Endothelial cell of umbilical vein (primary cell): Measurements from ENCODE around the gene KCP. TPM values are rescaled to one million over a fixed set of nuclear protein-coding genes. Genes with fewer than 3 reads are reported as not detected.

Source experiments
- BruUV-seq: library from RNA; stranded (reverse); fragments of 400-500 nt; replicated peaks from 2 replicates; lab custom pipeline; 2021; lab: Mats Ljungman, UMichigan
- CTCF ChIA-PET: fragments of 300-600, 350-600 bp; sonication (Branson Sonifier 250); formaldehyde crosslinking; loops from one replicate; lab custom pipeline; 2021; ENCODE audit warnings: antibody characterized with exemption, inconsistent platforms; lab: Charles Lee
- POLR2A ChIA-PET: fragments of 300-600, 350-600 bp; sonication (Branson Sonifier 250); formaldehyde crosslinking; loops from one replicate; lab custom pipeline; 2021; ENCODE audit warnings: antibody characterized with exemption, inconsistent platforms; lab: Charles Lee
- DNase-seq: peaks from one replicate; pipeline ENCODE4 v3.0.0-alpha.2; 2011; ENCODE audit warnings: low read depth, low spot score
- FAIRE-seq: peaks from 2 replicates; lab custom pipeline; 2011; peaks lifted over from hg19 to GRCh38; lab: Jason Lieb, UNC
- H2AFZ ChIP-seq: 2 replicates; pipeline ENCODE4 v1.6.0; 2012; ENCODE audit warnings: low read depth, low read length, control low read depth, inconsistent platforms
- H3K27ac ChIP-seq: 2 replicates; pipeline ENCODE4 v1.5.1; 2011; ENCODE audit warnings: low read depth, mild to moderate bottlenecking, control low read depth, low read length, moderate library complexity; ENCODE audit not compliant: insufficient read depth
- H3K27me3 ChIP-seq, 2 experiments: 2 replicates each; pipeline versions ENCODE4 v1.6.0 to v1.6.1; 2011; ENCODE audit warnings: low read length in 2 of 2, mixed read lengths in 1 of 2; ENCODE audit not compliant: control insufficient read depth in 2 of 2, insufficient read depth in 2 of 2
- H3K36me3 ChIP-seq, 2 experiments: 2 replicates in 1 of 2; 3 replicates in 1 of 2; pipeline ENCODE4 v1.5.1; 2011; ENCODE audit warnings: low read length in 2 of 2, mild to moderate bottlenecking in 1 of 2, moderate library complexity in 1 of 2; ENCODE audit not compliant: control insufficient read depth in 2 of 2, insufficient read depth in 2 of 2; ENCODE audit errors: extremely low read depth in 1 of 2
- H3K4me1 ChIP-seq: 3 replicates; pipeline ENCODE4 v1.5.1; 2011; ENCODE audit warnings: mild to moderate bottlenecking, low read length; ENCODE audit not compliant: control insufficient read depth, insufficient read depth; ENCODE audit errors: extremely low read depth
- H3K4me2 ChIP-seq: 2 replicates; pipeline ENCODE4 v1.6.1; 2011; ENCODE audit warnings: low read length, control low read depth, mixed read lengths; ENCODE audit not compliant: insufficient read depth
- H3K4me3 ChIP-seq, 3 experiments: fragments of 200-600 bp in 1 of 3; sonication (generic), shearing (Covaris generic) in 1 of 3; replicated peaks in 1 of 3; 2 replicates each; pipeline ENCODE4 v1.5.1; 2011 to 2016; ENCODE audit warnings: control low read depth in 3 of 3, low read length in 3 of 3, mild to moderate bottlenecking in 2 of 3, inconsistent platforms in 1 of 3, low read depth in 1 of 3, moderate library complexity in 1 of 3; ENCODE audit not compliant: insufficient read depth in 1 of 3
- H3K79me2 ChIP-seq: 2 replicates; pipeline ENCODE4 v1.6.0; 2012; ENCODE audit warnings: low read length, inconsistent platforms; ENCODE audit not compliant: control insufficient read depth, insufficient read depth
- H3K9ac ChIP-seq: replicated peaks from 2 replicates; pipeline ENCODE3; 2011; ENCODE audit warnings: low read length, control low read depth; ENCODE audit not compliant: insufficient read depth; ENCODE audit errors: extremely low read depth
- H3K9me1 ChIP-seq: replicated peaks from 3 replicates; pipeline ENCODE4 v1.6.0; 2011; ENCODE audit warnings: mild to moderate bottlenecking, low read length; ENCODE audit not compliant: control insufficient read depth, insufficient read depth; ENCODE audit errors: extremely low read depth
- H3K9me3 ChIP-seq: replicated peaks from 2 replicates; pipeline ENCODE4 v1.5.1; 2012; ENCODE audit warnings: low read length, inconsistent platforms; ENCODE audit not compliant: control insufficient read depth, insufficient read depth
- H4K20me1 ChIP-seq: replicated peaks from 2 replicates; pipeline ENCODE3; 2011; ENCODE audit warnings: mild to moderate bottlenecking, low read length; ENCODE audit not compliant: control insufficient read depth, insufficient read depth; ENCODE audit errors: extremely low read depth
- CTCF ChIP-seq, 2 donors: IDR thresholded peaks; 1 replicate in 1 of 2; 2 replicates in 1 of 2; pipeline ENCODE4 v1.5.1; 2011; ENCODE audit warnings: low read length in 2 of 2, mild to moderate bottlenecking in 2 of 2, moderate library complexity in 2 of 2, control low read depth in 1 of 2, inconsistent platforms in 1 of 2, low read depth in 1 of 2; ENCODE audit not compliant: insufficient read depth in 1 of 2; ENCODE audit errors: extremely low read depth in 1 of 2
- EZH2 ChIP-seq: IDR thresholded peaks from 2 replicates; pipeline ENCODE4 v1.6.1; 2012; ENCODE audit warnings: borderline replicate concordance, low read depth, mild to moderate bottlenecking, moderate library complexity, low read length, inconsistent platforms; ENCODE audit not compliant: severe bottlenecking
- FOS ChIP-seq: IDR thresholded peaks from 2 replicates; pipeline ENCODE4 v1.6.1; 2011; ENCODE audit warnings: mild to moderate bottlenecking, low read length, moderate library complexity, borderline replicate concordance; ENCODE audit not compliant: insufficient read depth
- GATA2 ChIP-seq: IDR thresholded peaks from 2 replicates; pipeline ENCODE4 v1.7.0; 2011; ENCODE audit warnings: low read depth, mild to moderate bottlenecking, moderate library complexity, mixed read lengths, low read length; ENCODE audit not compliant: insufficient read length, insufficient read depth
- JUN ChIP-seq: IDR thresholded peaks from 2 replicates; pipeline ENCODE4 v1.6.1; 2011; ENCODE audit warnings: borderline replicate concordance, low read depth; ENCODE audit not compliant: insufficient read length, insufficient read depth
- MAX ChIP-seq: IDR thresholded peaks from 2 replicates; pipeline ENCODE4 v1.6.1; 2011; ENCODE audit not compliant: insufficient read depth, insufficient read length
- MYC ChIP-seq: IDR thresholded peaks from one replicate; pipeline ENCODE4 v1.6.1; 2011; ENCODE audit warnings: mild to moderate bottlenecking, low read depth, low read length
- POLR2A ChIP-seq: IDR thresholded peaks from 2 replicates; pipeline ENCODE4 v1.6.1; 2012; ENCODE audit warnings: low read depth, mild to moderate bottlenecking, control low read depth, low read length
- POLR2AphosphoS5 ChIP-seq: IDR thresholded peaks from 2 replicates; pipeline ENCODE4 v1.6.1; 2012; ENCODE audit warnings: low read depth, mild to moderate bottlenecking, control low read depth, low read length, moderate library complexity; ENCODE audit not compliant: insufficient read depth
- dilution Hi-C: fragments of 300-500 bp; cut with MboI; formaldehyde crosslinking; loops from one replicate; pipeline ENCODE4 v1.15.0; 2019; ENCODE audit warnings: low sequenced_read_pairs; ENCODE audit not compliant: extremely low pct_ligation_motif_present
- intact Hi-C: fragments of 100-400 bp; cut with micrococcal nuclease; formaldehyde crosslinking; loops from one replicate; pipeline ENCODE4 v1.10.0; 2022
- polyA plus RNA-seq, 4 experiments: library from polyadenylated mRNA; depleted of rRNA in 3 of 4; stranded (reverse) in 3 of 4; unstranded in 1 of 4; fragments of >200 nt; gene quantifications; 2 replicates each; pipeline versions ENCODE4 v1.2.1 to v1.2.3, GENCODE V29; 2011 to 2012; ENCODE audit warnings: missing spikeins in 1 of 4
- total RNA-seq: library from RNA; stranded (reverse); gene quantifications from 2 replicates; pipeline ENCODE4 v1.2.3, GENCODE V29; 2021

The KCP gene
- total and polyA plus RNA-seq, 2 donors (not counting 3 experiments of a cell fraction or from before 2014, with no cell fraction given) = not detected

- no TSS peak for BruUV-seq
- H3K27ac ChIP-seq = no peak overlapping the region
- CTCF ChIA-PET = no interaction called here
- no peak overlapping the region for H3K9ac ChIP-seq
- no peak overlapping the region for H3K4me2 ChIP-seq
- no peaks in the 10 kb centered on the region for H3K9me3 ChIP-seq
- H3K79me2 ChIP-seq = no peaks in the 10 kb centered on the region
- intact Hi-C loops = no loop called here
- H3K4me1 ChIP-seq = peaks cover 5% of the 10 kb centered on the region
- dilution Hi-C loops = no loop called here
- no peaks in the 10 kb centered on the region for H4K20me1 ChIP-seq
- DNase-seq (no peak), FAIRE-seq (no peak)
- no peaks in the 10 kb centered on the region for H3K9me1 ChIP-seq
- peaks cover 47 to 55% of the 10 kb centered on the region in 2 experiments for H3K27me3 ChIP-seq
- TF ChIP-seq POLR2AphosphoS5 (no peak), MYC (no peak), JUN (no peak), CTCF (IDR thresholded peaks at IDR 0.05; ENCODE audit: extremely low read depth in 1 of 2, insufficient read depth in 1 of 2, low read depth in 1 of 2, low read length in 2 of 2) (no peak), EZH2 (no peak), FOS (no peak), MAX (no peak), GATA2 (no peak), POLR2A (no peak)
- no peaks in the 10 kb centered on the region for H3K36me3 ChIP-seq
- POLR2A ChIA-PET = no interaction called here
- H3K4me3 ChIP-seq = no peak overlapping the region
- H2AFZ ChIP-seq = no peak overlapping the region
Observed at GRCh38 chr7:128914566-128915151, 4.2 kb upstream of the KCP start.
